K562 (cell line): ENCODE data around the gene SLC30A3. TPM values are rescaled to one million over a fixed set of nuclear protein-coding genes. Genes with fewer than 3 reads are reported as not detected.

ENCODE experiments used
- ATAC-seq: fragments of 200-7000 bp; cut with Tn5 transposase; 3 replicates; pipeline ENCODE4 v1.9.1; 2020; ENCODE audit warnings: moderate library complexity
- BruUV-seq: library from RNA; stranded (reverse); fragments of 400-500 nt; replicated peaks from 2 replicates; lab custom pipeline; 2021; lab: Mats Ljungman, UMichigan
- CTCF ChIA-PET: fragments of 300-600 bp; formaldehyde crosslinking; extraction: SDS; loops from one replicate; lab custom pipeline; 2021; ENCODE audit warnings: low intra/inter-chr PET ratio; lab: Yijun Ruan, JAX
- POLR2A ChIA-PET: fragments of 300-600, 350-650 bp; sonication (Branson Sonifier 250); formaldehyde crosslinking; extraction: SDS; loops from one replicate; lab custom pipeline; 2021; ENCODE audit warnings: antibody characterized with exemption, inconsistent platforms; lab: Yijun Ruan, JAX
- DNase-seq, 4 experiments: peaks; one replicate each; pipeline versions ENCODE4 v3.0.0 to v3.0.0-alpha.2; 2011 to 2018; ENCODE audit warnings: low spot score in 3 of 4, mixed read lengths in 3 of 4; ENCODE audit errors: extremely low read depth in 1 of 4
- FAIRE-seq: peaks from 2 replicates; lab custom pipeline; 2011; peaks lifted over from hg19 to GRCh38; lab: Jason Lieb, UNC
- H2AFZ ChIP-seq: 2 replicates; pipeline ENCODE4 v1.6.0; 2011; ENCODE audit warnings: low read depth, low read length, control low read depth, inconsistent platforms
- H3K27ac ChIP-seq: fragments of 200-600 bp; 3 replicates; pipeline ENCODE4 v1.8.0; 2011; ENCODE audit warnings: low read depth, mild to moderate bottlenecking, control low read depth, inconsistent platforms, low read length, moderate library complexity, mixed read lengths; ENCODE audit errors: extremely low read depth
- H3K27me3 ChIP-seq, 2 experiments: fragments of 300-600 bp in 1 of 2; 2 replicates in 1 of 2; 3 replicates in 1 of 2; pipeline versions ENCODE4 v1.6.0 to v1.8.0; 2011; ENCODE audit warnings: inconsistent platforms in 2 of 2, low read length in 2 of 2, mild to moderate bottlenecking in 1 of 2, mixed read lengths in 1 of 2, moderate library complexity in 1 of 2; ENCODE audit not compliant: control insufficient read depth in 2 of 2, insufficient read depth in 2 of 2
- H3K36me3 ChIP-seq: fragments of 300-600 bp; 3 replicates; pipeline ENCODE4 v1.8.0; 2011; ENCODE audit warnings: mild to moderate bottlenecking, low read length, inconsistent platforms; ENCODE audit not compliant: control insufficient read depth, insufficient read depth
- H3K4me1 ChIP-seq, 2 experiments: fragments of 200-600 bp in 1 of 2; replicated peaks in 1 of 2; 2 replicates in 1 of 2; 3 replicates in 1 of 2; pipeline versions ENCODE4 v1.5.1 to v1.8.0; 2011; ENCODE audit warnings: inconsistent platforms in 2 of 2, low read length in 2 of 2, mild to moderate bottlenecking in 1 of 2, mixed read lengths in 1 of 2, moderate library complexity in 1 of 2; ENCODE audit not compliant: control insufficient read depth in 2 of 2, insufficient read depth in 2 of 2
- H3K4me2 ChIP-seq: 2 replicates; pipeline ENCODE4 v1.6.1; 2011; ENCODE audit warnings: low read length, control low read depth, inconsistent platforms, mixed read lengths; ENCODE audit not compliant: insufficient read depth
- H3K4me3 ChIP-seq: fragments of 200-600 bp; sonication (generic), shearing (Covaris generic); 2 replicates; pipeline ENCODE4 v1.5.1; 2016; ENCODE audit warnings: control low read depth, inconsistent platforms
- H3K79me2 ChIP-seq: fragments of 200-600 bp; 3 replicates; pipeline ENCODE4 v1.8.0; 2011; ENCODE audit warnings: low read length, inconsistent platforms; ENCODE audit not compliant: control insufficient read depth, insufficient read depth
- H3K9ac ChIP-seq, 2 experiments: 2 replicates each; pipeline versions ENCODE4 v1.6.0 to v1.6.1; 2011; ENCODE audit warnings: low read depth in 2 of 2, low read length in 2 of 2, control low read depth in 1 of 2, inconsistent platforms in 1 of 2, mild to moderate bottlenecking in 1 of 2, mixed read lengths in 1 of 2; ENCODE audit not compliant: insufficient read depth in 1 of 2
- H3K9me1 ChIP-seq: one replicate; pipeline ENCODE4 v1.6.0; 2011; ENCODE audit warnings: inconsistent platforms, mild to moderate bottlenecking, low read length, moderate library complexity; ENCODE audit not compliant: control insufficient read depth, insufficient read depth
- H3K9me3 ChIP-seq: replicated peaks from 2 replicates; pipeline ENCODE4 v1.5.1; 2011; ENCODE audit warnings: low read depth, low read length, inconsistent platforms; ENCODE audit not compliant: control insufficient read depth, insufficient read depth
- H4K20me1 ChIP-seq: replicated peaks from 2 replicates; pipeline ENCODE4 v1.6.1; 2011; ENCODE audit warnings: low read length, inconsistent platforms, mixed read lengths; ENCODE audit not compliant: control insufficient read depth, insufficient read depth
- HDAC3 ChIP-seq: fragments of 450-650 bp; IDR thresholded peaks from 2 replicates; pipeline ENCODE4 v1.6.1; 2018; ENCODE audit warnings: borderline replicate concordance, mild to moderate bottlenecking, moderate library complexity; ENCODE audit not compliant: partially characterized antibody
- MEF2A ChIP-seq: IDR thresholded peaks from 2 replicates; pipeline ENCODE4 v1.6.1; 2011; ENCODE audit warnings: low read depth, mild to moderate bottlenecking, low read length, moderate library complexity; ENCODE audit not compliant: control insufficient read depth
- RFX7 ChIP-seq: fragments of 250-450 bp; sonication (Bioruptor Pico); IDR thresholded peaks from 2 replicates; pipeline ENCODE4 v1.5.1; 2021; ENCODE audit warnings: mild to moderate bottlenecking
- RNF2 ChIP-seq: sonication (generic); IDR thresholded peaks from 2 replicates; pipeline ENCODE4 v1.6.1; 2016
- RUNX1 ChIP-seq: sonication (generic); IDR thresholded peaks from 2 replicates; pipeline ENCODE4 v1.6.1; 2016; ENCODE audit warnings: antibody characterized with exemption, low read depth
- SIN3B ChIP-seq: fragments of 450-650 bp; IDR thresholded peaks from 2 replicates; pipeline ENCODE4 v1.6.1; 2017; ENCODE audit warnings: low read depth, mild to moderate bottlenecking, moderate library complexity
- SMARCC2 ChIP-seq: fragments of 450-650 bp; IDR thresholded peaks from 2 replicates; pipeline ENCODE4 v1.6.1; 2017; ENCODE audit warnings: antibody characterized with exemption, moderate library complexity, mild to moderate bottlenecking, low read depth
- SREBF1 ChIP-seq: fragments of 150-350 bp; IDR thresholded peaks from 2 replicates; pipeline ENCODE4 v1.6.1; 2014; ENCODE audit warnings: antibody characterized with exemption, low read depth, low read length, borderline replicate concordance
- SRSF1 ChIP-seq: fragments of 200-400 bp; formaldehyde crosslinking; IDR thresholded peaks from 2 replicates; pipeline ENCODE4 v1.6.1; 2017; ENCODE audit warnings: mild to moderate bottlenecking, low read depth, low read length, moderate library complexity
- ZNF408 ChIP-seq: fragments of 250-450 bp; sonication (Bioruptor Pico); IDR thresholded peaks from 2 replicates; pipeline ENCODE4 v1.4.0; 2020; ENCODE audit warnings: low read depth, mild to moderate bottlenecking, moderate library complexity
- ZNF780A ChIP-seq: fragments of 250-450 bp; sonication (Bioruptor Pico); IDR thresholded peaks from 2 replicates; pipeline ENCODE4 v1.5.0; 2021; ENCODE audit warnings: mild to moderate bottlenecking
- WGBS: fragments of 100-300 bp; shearing (Covaris generic); methylation state at CpG from one replicate; pipeline ENCODE4 v1.1.6; 2016; ENCODE audit warnings: low coverage, mixed read lengths; ENCODE audit not compliant: insufficient coverage; ENCODE audit errors: missing lambda C conversion rate; 5-methylcytosine and 5-hydroxymethylcytosine counted together
- in situ Hi-C: fragments of 300-500 bp; cut with MboI; formaldehyde crosslinking; loops from 4 replicates; pipeline ENCODE4 v1.15.0; 2018; ENCODE audit warnings: inconsistent platforms, mixed read lengths
- intact Hi-C: fragments of 100-400 bp; cut with micrococcal nuclease; formaldehyde crosslinking; loops from 2 replicates; pipeline ENCODE4 v1.14.2; 2022
- polyA plus RNA-seq, 8 experiments: library from polyadenylated mRNA; depleted of rRNA in 4 of 8; stranded (reverse) in 5 of 8; unstranded in 3 of 8; fragments of >200 nt; fragmentation: Nextera tagmentation in 2 of 8; fragmentation: Illumina TruSeq in 1 of 8; extraction: Ambion mirVana in 2 of 8; extraction: Trizol in 1 of 8; gene quantifications; 2 replicates each; pipeline versions ENCODE4 v1.2.1 to v1.2.3, GENCODE V29; 2011 to 2014; ENCODE audit warnings: inconsistent platforms in 1 of 8, missing spikeins in 1 of 8
- total RNA-seq, 7 experiments: library from RNA; depleted of rRNA in 6 of 7; stranded (reverse); fragments of >200 nt in 6 of 7; fragmentation: Illumina TruSeq in 2 of 7; extraction: Trizol in 2 of 7; gene quantifications; 2 replicates each; pipeline versions ENCODE4 v1.2.1 to v1.2.3, GENCODE V29; 2011 to 2021; ENCODE audit warnings: low replicate concordance in 1 of 7

SLC30A3 gene
- total and polyA plus RNA-seq, 9 of the 15 experiments (the other 6 are each of a cell fraction or from before 2014, with no cell fraction given), result 0.03 to 2.7 (median 0.89) TPM; not detected in 1

DNA sequence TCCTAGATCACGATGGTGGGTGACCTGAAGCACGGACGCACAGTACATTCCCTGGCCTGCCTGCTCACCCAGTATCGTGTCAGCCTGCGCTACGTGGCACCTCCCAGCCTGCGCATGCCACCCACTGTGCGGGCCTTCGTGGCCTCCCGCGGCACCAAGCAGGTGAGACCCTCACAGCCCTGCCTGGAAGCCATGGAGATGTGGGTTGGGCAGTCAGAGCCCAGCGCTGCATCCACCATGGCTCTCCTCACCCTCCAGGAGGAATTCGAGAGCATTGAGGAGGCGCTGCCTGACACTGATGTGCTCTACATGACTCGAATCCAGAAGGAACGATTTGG, 20.3 kb downstream of the SLC30A3 start:
- TF ChIP-seq RNF2 (no peak), RUNX1 (no peak), RFX7 (no peak), HDAC3 (no peak), SRSF1 (no peak), MEF2A (no peak), SMARCC2 (no peak), ZNF408 (no peak), ZNF780A (CRISPR knock-in tag) (no peak), SIN3B (no peak), SREBF1 (no peak)
- DNase-seq (no peak), FAIRE-seq (no peak), ATAC-seq (no peak)
- BruUV-seq, result no TSS peak
- in situ Hi-C loops (no loop called here), intact Hi-C loops (no loop called here)
- ChIA-PET CTCF (no interaction called here), POLR2A (interaction anchor here (0.8 to 1.1 kb wide), 2 partner anchors 11 to 500 kb away, joined by 3 to 4 read pairs; no protein-coding TSS in a partner anchor)
- no peaks in the 10 kb centered on the region for H3K79me2 ChIP-seq
- no peak overlapping the region for H2AFZ ChIP-seq
- peak overlapping the region in 1 of 2 experiments; percentile 59; a peak in 1 of 4 replicates for H3K9ac ChIP-seq
- H3K36me3 ChIP-seq, result peaks cover 70% of the 10 kb centered on the region
- 94% methylated on average over 16 of the region's 16 CpGs for WGBS
- 0 out of 2 replicates have a peak, but pooled peaks cover 4% of the 10 kb centered on the region for H4K20me1 ChIP-seq
- H3K27me3 ChIP-seq, result no peaks in the 10 kb centered on the region
- H3K4me3 ChIP-seq, result no peak overlapping the region
- no peak overlapping the region for H3K27ac ChIP-seq
- no peaks in the 10 kb centered on the region for H3K9me1 ChIP-seq
- peaks cover 0 to 6% of the 10 kb centered on the region in 2 experiments; a peak in 1 of 5 replicates for H3K4me1 ChIP-seq
- H3K9me3 ChIP-seq, result no peaks in the 10 kb centered on the region
- no peak overlapping the region for H3K4me2 ChIP-seq
